Kidney epithelial cell (primary cell): ENCODE data around the gene ADAMTS18. TPM values are rescaled to one million over a fixed set of nuclear protein-coding genes. Genes with fewer than 3 reads are reported as not detected.

Source experiments
- DNase-seq: peaks from one replicate; pipeline ENCODE4 v3.0.0-alpha.2; 2010; ENCODE audit warnings: low read depth
- H3K27me3 ChIP-seq: 2 replicates; pipeline ENCODE4 v1.6.0; 2011; ENCODE audit warnings: low read length; ENCODE audit not compliant: control insufficient read depth, insufficient read depth
- H3K36me3 ChIP-seq: 2 replicates; pipeline ENCODE4 v1.5.1; 2011; ENCODE audit warnings: low read length; ENCODE audit not compliant: control insufficient read depth, insufficient read depth
- H3K4me3 ChIP-seq: 2 replicates; pipeline ENCODE4 v1.5.1; 2011; ENCODE audit warnings: low read depth, mild to moderate bottlenecking, control low read depth, low read length
- CTCF ChIP-seq: IDR thresholded peaks from 2 replicates; pipeline ENCODE4 v1.5.1; 2011; ENCODE audit warnings: mild to moderate bottlenecking, moderate library complexity, low read length, control low read depth, inconsistent platforms; ENCODE audit not compliant: insufficient read depth, poor library complexity, severe bottlenecking
- total RNA-seq: library from RNA; depleted of rRNA; stranded (reverse); fragments of >200 nt; gene quantifications from 2 replicates; pipeline ENCODE4 v1.2.3, GENCODE V29; 2015

The ADAMTS18 gene
- total RNA-seq, 1 donor from 2014 or later, result 2.0 TPM

GRCh38 chr16:77330332-77331042 lies 104.3 kb downstream of the ADAMTS18 start:
- H3K36me3 ChIP-seq, result no peaks in the 10 kb centered on the region
- no peak for TF ChIP-seq CTCF
- no peak for DNase-seq
- H3K4me3 ChIP-seq, result no peak overlapping the region
- no peaks in the 10 kb centered on the region for H3K27me3 ChIP-seq

GRCh38 chr16:77328768-77329167 lies 106.1 kb downstream of the ADAMTS18 start:
- TF ChIP-seq CTCF, result no peak
- Histone ChIP-seq H3K36me3 (no peaks in the 10 kb centered on the region), H3K4me3 (no peak overlapping the region), H3K27me3 (no peaks in the 10 kb centered on the region)
- no peak for DNase-seq

- Histone ChIP-seq H3K4me3 (no peak overlapping the region), H3K27me3 (no peaks in the 10 kb centered on the region), H3K36me3 (no peaks in the 10 kb centered on the region)
- DNase-seq, result no peak
- no peak for TF ChIP-seq CTCF
Measured at GRCh38 chr16:77328274-77328673, 106.6 kb downstream of the ADAMTS18 start.

- Histone ChIP-seq H3K36me3 (no peaks in the 10 kb centered on the region), H3K27me3 (no peaks in the 10 kb centered on the region), H3K4me3 (no peak overlapping the region)
- DNase-seq, result no peak
- TF ChIP-seq CTCF, result no peak
Measured at GRCh38 chr16:77327717-77328116, 107.1 kb downstream of the ADAMTS18 start.

GRCh38 chr16:77324729-77325128 lies 110.1 kb downstream of the ADAMTS18 start:
- Histone ChIP-seq H3K36me3 (no peaks in the 10 kb centered on the region), H3K4me3 (no peak overlapping the region), H3K27me3 (no peaks in the 10 kb centered on the region)
- DNase-seq, result no peak
- no peak for TF ChIP-seq CTCF

- no peak overlapping the region for H3K4me3 ChIP-seq
- H3K36me3 ChIP-seq, result no peaks in the 10 kb centered on the region
- no peak for DNase-seq
- TF ChIP-seq CTCF, result no peak
- no peaks in the 10 kb centered on the region for H3K27me3 ChIP-seq
Measured at GRCh38 chr16:77323695-77324094, 111.1 kb downstream of the ADAMTS18 start.
